Frontal cortex (tissue), 4 donors: ENCODE measurements around the gene JAML. TPM values are rescaled to one million over a fixed set of nuclear protein-coding genes. Genes with fewer than 3 reads are reported as not detected.
A peak's percentile ranks its signal among the peaks of the same experiment; 100 is the strongest.

Experiments used
- DNase-seq, 2 donors: peaks; one replicate each; pipeline ENCODE4 v3.0.0; 2012; ENCODE audit warnings: low spot score in 2 of 2
- FAIRE-seq: peaks from 2 replicates; lab custom pipeline; 2012; peaks lifted over from hg19 to GRCh38; lab: Jason Lieb, UNC
- total RNA-seq: library from RNA; depleted of rRNA; stranded (reverse); fragments of >200 nt; gene quantifications from one replicate; pipeline ENCODE4 v1.2.3, GENCODE V29; 2014
- donor health status: control.
- donor health status: control.
- donor health status: control.

JAML gene
- total RNA-seq, 1 donor from 2014 or later: 0.82 TPM

DNA sequence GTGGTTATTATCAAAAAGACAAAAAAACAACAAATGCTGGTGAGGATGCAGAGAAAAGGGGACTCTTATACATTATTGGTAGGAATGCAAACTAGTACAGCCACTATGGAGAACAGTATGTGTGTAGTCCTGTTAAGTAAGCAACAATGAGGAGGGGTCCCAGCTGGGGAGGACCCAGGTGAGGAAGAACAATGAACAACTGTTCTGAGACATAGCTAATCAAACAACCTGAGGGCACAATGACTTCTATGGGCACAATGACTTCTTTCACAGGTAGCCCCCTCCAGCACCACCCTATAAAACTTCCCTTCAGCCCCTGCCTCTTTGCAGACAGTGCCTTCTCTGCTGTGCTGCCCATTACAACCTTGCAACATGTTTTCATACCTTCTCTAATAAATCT, 5.6 kb downstream of the JAML start:
- FAIRE-seq: no peak
- no peak for DNase-seq

- no peak for FAIRE-seq
- DNase-seq: no peak
Measured at GRCh38 chr11:118217575-118217974, 7.2 kb downstream of the JAML start.

- FAIRE-seq (no peak), DNase-seq (no peak)
Measured at GRCh38 chr11:118216621-118217481, 8.0 kb downstream of the JAML start.

DNA sequence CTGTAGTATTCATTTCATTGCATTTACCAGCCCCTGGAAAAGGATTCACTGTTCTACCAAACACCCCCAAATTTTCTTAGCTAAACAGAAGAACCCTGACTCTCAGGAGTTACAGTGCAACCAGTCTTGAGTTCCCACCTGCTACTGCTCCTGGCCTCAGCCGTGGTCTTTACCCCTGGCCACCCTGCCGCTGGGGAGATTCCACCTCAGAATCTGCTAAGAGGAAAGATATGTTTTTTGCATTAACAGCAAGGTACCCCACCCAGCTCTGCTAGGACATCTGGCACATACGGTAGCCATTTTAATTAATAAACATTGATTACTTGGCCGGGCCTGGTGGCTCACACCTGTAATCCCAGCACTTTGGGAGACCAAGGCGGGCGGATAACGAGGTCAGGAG, 9.0 kb downstream of the JAML start:
- no peak for DNase-seq
- FAIRE-seq: no peak

DNA sequence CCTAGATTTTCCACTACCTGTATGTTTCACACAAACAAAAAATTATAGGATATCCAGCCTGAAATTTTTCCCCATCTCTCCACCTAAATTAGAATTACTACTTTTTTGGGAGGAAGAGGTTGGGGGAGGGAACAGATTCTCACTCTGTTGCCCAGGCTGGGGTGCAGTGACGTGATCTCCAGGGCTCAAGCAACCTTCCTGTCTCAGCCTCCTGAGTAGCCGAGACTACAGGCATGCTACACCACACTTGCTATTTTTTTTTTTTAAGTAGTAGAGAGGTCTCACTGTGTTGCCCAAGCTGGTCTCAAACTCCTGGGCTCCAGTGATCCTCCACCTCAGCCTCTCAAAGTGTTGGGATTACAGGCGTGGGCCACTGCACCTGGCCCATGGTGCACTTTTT, 9.5 kb downstream of the JAML start:
- DNase-seq (no peak), FAIRE-seq (no peak)

DNA sequence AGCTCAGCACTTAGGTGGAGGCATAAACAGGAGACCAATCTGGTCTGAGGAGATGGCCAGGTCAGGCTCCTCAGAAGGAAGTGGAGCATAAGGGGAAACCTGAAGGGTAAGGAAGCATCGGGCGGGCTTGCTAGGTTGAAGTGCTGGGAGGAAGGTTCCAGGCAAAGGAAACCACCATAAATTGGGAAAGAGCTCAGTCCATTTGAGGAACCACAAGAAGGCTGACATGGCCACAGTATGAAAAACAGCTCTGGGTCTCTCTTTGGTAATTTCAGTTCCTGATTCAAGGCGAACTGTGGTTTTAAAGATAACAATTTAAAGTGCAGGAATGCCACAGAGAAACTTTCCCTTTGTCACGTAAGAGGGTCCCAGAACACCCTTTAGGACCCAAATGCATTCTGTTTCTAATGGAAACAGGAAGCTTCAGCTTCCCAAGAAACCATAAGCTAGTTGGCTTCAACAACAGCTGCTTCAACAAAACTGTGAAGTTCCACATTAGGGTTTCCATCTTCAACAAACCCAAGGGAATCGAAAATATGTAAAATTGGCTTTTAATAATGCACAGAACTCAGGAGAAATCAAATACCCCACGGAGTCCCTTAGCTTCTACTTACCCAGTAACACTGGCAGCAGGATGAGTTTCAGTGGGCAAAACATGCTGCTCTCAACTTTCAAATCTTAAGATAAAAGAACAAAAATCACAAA, 10.4 kb downstream of the JAML start:
- FAIRE-seq: no peak
- no peak for DNase-seq

- DNase-seq (no peak), FAIRE-seq (no peak)
Measured at GRCh38 chr11:118213781-118214180, 11.0 kb downstream of the JAML start.

DNA sequence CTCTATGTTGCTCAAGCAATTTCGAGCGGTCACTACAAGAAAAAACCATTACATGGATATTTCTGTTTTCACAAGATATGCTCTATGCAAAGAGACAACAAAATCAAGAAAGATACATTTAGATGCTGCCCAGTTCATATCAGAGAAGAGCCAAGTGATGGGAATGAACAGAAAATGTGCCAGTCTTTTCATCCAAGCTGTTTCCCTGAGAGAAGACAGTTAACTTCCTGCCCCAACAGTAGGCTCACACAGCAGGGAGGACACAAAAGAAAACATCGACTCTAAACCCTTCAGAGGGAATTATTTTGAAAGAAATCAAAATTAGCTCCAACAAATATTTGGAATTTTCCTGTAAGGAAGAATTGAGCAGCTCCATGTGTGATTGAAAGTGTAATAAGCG, 11.6 kb downstream of the JAML start:
- DNase-seq: no peak

GRCh38 chr11:118212781-118213191, 12.0 kb downstream of the JAML start:
- FAIRE-seq (no peak), DNase-seq (no peak)

More for the DNA sequence above, 11.6 kb downstream of the JAML start:
- no peak for FAIRE-seq

DNA sequence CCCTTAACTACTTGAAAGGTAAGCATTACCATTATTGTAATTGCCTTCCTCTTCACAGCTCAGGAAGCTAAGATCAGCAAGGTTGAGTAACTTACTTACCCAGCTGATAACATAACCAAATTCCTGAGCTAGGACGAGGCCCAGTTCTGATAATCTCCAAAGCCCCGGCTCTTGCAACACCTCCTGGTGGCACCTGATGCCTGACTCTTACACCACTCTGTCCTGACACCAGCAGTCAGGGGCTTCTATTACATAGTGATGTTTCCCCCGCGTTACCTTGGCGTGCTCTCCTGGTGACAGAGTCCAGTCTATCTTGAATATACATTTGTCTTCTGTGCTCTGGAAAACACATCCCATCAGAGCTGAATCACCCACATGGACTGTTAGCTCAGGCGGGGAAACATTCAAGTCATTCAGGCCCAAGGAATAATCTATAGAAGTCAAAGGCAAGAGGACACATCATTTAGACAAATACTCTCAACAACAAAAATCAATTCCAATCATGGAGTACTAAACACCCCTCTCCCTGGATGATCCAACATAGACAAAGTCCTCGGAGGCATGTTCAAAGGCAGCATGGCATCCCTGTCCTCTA, 12.6 kb downstream of the JAML start:
- DNase-seq (no peak), FAIRE-seq (no peak)

GRCh38 chr11:118211006-118211405, 13.8 kb downstream of the JAML start:
- no peak for FAIRE-seq

GRCh38 chr11:118210323-118210722, 14.5 kb downstream of the JAML start:
- FAIRE-seq: no peak
- DNase-seq: no peak

More at GRCh38 chr11:118211006-118211405, 13.8 kb downstream of the JAML start:
- DNase-seq: peak in 1 of 2 donors; percentile 29

- FAIRE-seq (no peak), DNase-seq (no peak)
Measured at GRCh38 chr11:118209033-118209432, 15.8 kb downstream of the JAML start.

- FAIRE-seq (no peak), DNase-seq (no peak)
Measured at GRCh38 chr11:118207079-118207478, 17.7 kb downstream of the JAML start.

- no peak for FAIRE-seq
- DNase-seq: no peak
Measured at GRCh38 chr11:118206391-118207031, 18.3 kb downstream of the JAML start.

DNA sequence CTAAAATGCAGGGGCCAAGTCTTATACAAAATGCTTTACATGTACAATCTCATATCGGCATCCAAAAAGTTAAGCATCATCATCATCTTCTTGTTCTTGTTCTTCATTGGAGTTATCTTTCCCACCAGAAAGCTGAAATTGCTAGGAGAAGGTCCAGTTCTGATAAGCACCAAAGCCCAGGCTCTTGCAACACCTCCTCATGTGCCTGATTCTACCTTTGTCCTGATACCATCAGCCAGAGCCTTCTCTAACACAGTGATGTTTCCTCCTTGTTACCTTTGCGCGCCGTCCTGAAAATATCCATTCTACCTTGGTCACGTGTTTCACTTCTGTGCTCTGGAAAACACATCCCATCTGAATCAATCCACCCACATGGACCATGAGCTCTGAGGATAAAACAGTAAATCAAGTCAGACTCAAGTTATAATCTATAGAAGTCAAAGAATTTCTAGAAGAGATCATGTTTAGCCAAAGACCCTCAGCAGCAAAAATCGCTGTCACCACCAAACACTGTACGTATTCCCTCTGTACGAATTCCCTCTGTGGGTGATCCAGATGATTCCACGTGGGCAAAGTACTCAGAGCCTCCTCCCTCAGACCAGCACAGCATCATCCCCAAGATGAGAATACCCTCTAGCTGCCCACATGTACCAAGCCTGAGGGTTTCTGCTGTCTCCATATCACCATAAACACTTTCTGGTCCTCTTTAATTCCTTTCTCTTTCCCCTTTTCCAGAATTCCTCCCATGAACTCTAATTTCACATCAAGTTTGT, 19.0 kb downstream of the JAML start:
- no peak for FAIRE-seq
- DNase-seq: no peak

GRCh38 chr11:118202599-118203422, 22.0 kb downstream of the JAML start:
- no peak for FAIRE-seq
- no peak for DNase-seq

GRCh38 chr11:118201966-118202365, 22.8 kb downstream of the JAML start:
- DNase-seq: no peak
- no peak for FAIRE-seq
